ENCODE results near the gene DDX11.
A peak's percentile ranks its signal among the peaks of the same experiment; 100 is the strongest.
"Not testable (repeated sequence)": the region's sequence is repeated elsewhere in the genome, so short reads cannot be mapped to it uniquely, and the experiment has no call there.

Gene DDX11

DNA sequence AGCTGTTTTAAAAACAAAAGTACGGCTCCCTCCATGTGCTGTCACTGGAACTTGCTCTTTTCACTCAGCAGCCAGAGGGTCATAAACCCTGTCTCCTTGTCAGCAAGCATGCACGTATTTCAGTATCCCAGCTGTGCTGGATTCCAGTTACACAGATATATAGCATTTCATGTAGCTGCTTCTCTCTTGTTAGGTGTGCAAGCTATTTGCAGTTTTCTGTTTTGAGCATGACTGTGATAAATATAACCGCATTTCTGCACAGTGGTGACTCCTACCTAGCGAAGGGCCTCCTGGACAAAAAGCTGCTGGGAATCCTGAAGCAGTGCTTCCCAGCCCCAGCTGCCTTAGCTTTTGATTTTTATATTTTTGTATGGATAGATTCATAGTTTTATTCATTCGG is 24.7 kb downstream of the DDX11 start:
- DNase-seq (ENCODE audit: low read depth in 4 of 4, low spot score in 1 of 4): not testable (repeated sequence)

DNA sequence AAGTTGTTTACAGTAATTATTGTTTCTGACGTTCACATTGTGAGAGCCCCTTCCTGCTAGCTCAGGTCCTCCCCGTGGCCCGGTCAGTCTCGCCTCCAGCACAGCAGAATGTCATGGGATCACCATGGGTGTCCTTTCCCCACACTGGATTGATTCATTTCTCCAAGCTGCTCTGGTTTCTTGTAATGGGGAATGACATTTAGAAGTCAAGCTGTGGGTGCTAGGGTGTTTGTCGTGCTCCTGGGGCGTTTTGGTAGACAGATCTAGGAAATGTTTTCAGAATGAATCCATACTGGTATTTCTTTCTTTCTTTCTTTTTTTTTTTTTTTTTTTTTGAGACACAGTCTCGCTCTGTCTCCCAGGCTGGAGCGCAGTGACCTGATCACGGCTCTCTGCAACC is 25.1 kb downstream of the DDX11 start:
- not testable (repeated sequence) for DNase-seq (ENCODE audit: low read depth in 4 of 4, low spot score in 1 of 4)

DNA sequence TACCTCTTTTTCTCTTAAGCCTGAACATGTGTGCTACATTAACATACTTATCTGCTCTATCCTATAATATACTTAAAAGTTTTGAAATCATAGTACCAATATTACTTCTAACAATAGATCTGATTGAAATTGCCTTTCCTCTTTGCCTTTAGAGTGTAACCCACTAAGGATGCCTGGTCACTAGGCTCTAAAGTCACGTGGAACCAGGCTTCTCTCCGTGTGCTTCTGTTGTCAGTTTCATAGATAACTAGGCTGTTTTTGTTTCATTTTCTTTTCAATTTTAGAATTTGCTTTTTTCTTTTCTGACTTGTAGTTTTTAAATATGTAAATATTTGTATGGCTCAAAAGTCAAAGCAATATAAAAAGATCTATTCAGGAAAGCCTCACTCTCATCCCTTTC is 25.8 kb downstream of the DDX11 start:
- DNase-seq (ENCODE audit: low read depth in 4 of 4, low spot score in 1 of 4): not testable (repeated sequence)

DNA sequence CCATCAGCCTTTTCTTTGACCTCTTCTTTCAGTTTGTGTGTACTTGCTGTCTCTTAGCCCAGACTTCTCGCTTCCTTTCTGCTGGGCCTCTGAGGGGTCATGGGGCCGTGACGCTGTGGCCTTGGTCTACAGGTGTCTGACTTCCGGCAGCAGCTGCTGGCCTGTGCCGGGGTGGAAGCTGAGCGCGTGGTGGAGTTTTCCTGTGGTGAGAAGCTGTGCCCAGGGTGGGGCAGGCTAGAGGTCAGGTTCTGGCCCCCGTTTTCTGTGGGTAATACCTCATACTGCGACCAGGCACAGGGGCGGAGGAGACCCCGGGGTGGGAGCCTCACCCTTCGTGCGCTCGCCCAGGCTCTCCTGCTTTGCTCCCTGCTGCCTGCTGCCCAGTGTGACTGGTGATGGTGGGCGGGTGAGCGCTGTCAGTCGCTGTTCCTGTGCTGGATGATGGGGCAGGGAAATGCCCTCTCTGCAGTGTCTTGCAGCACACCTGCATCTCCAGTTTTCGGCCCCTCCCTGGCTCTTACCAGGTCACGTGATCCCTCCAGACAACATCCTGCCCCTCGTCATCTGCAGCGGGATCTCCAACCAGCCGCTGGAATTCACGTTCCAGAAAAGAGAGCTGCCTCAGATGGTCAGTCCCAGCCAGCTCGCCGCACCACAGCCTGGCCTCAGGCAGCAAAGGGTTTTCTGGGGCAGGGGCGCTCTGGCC is 27.0 kb downstream of the DDX11 start:
- DNase-seq (ENCODE audit: low read depth in 4 of 4, low spot score in 1 of 4): not testable (repeated sequence)

DNA sequence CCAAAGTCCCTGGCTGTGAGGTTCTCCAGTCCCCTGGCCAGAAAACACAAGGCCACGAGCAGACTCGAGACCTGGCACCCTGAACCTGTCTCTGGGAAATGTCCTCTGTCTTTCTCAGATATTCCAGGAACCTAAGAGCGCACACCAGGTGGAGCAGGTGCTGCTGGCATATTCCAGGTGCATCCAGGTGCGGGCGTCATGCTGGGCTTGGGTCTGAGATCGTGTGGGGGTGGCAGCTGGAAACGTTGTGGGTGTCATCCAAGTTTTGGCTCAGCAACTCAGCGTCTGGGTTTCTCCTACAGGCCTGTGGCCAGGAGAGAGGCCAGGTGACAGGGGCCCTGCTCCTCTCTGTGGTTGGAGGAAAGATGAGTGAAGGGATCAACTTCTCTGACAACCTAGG is 28.5 kb downstream of the DDX11 start:
- not testable (repeated sequence) for DNase-seq (ENCODE audit: low read depth in 4 of 4, low spot score in 1 of 4)

DNA sequence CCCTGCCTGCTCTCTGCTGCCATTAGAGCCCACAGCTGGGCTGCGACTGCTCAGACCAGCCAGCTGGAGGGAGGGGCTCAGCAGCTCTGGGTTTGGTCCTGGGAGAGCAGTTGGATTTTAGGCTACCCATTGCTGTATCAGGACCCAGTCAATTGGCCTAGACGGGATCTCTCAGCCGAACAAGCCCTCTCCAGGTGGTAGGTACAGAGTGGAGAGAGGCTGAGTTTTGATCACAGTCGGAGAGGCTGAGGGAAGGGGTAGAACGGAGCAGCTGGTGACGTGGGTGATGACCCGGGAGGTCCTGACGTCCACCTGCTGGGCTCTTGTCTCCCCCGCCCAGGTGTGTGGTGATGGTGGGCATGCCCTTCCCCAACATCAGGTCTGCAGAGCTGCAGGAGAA is 28.9 kb downstream of the DDX11 start:
- DNase-seq (ENCODE audit: low read depth in 4 of 4, low spot score in 1 of 4): not testable (repeated sequence)

DNA sequence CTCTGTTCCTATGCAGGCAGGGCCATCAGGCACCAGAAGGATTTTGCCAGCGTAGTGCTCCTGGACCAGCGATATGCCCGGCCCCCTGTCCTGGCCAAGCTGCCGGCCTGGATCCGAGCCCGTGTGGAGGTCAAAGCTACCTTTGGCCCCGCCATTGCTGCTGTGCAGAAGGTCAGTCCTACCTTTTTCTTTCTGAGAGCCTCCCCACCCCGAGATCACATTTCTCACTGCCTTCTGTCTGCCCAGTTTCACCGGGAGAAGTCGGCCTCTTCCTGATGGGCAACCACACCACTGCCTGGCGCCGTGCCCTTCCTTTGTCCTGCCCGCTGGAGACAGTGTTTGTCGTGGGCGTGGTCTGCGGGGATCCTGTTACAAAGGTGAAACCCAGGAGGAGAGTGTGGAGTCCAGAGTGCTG is 29.9 kb downstream of the DDX11 start:
- not testable (repeated sequence) for DNase-seq (ENCODE audit: low read depth in 4 of 4, low spot score in 1 of 4)

DNA sequence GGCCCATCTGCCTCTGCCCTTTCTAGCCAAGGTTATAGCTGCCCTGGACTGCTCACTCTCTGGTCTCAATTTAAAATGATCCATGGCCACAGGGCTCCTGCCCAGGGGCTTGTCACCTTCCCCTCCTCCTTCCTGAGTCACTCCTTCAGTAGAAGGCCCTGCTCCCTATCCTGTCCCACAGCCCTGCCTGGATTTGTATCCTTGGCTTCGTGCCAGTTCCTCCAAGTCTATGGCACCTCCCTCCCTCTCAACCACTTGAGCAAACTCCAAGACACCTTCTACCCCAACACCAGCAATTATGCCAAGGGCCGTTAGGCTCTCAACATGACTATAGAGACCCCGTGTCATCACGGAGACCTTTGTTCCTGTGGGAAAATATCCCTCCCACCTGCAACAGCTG is 30.6 kb downstream of the DDX11 start:
- DNase-seq (ENCODE audit: low read depth in 4 of 4, low spot score in 1 of 4): not testable (repeated sequence)

DNA sequence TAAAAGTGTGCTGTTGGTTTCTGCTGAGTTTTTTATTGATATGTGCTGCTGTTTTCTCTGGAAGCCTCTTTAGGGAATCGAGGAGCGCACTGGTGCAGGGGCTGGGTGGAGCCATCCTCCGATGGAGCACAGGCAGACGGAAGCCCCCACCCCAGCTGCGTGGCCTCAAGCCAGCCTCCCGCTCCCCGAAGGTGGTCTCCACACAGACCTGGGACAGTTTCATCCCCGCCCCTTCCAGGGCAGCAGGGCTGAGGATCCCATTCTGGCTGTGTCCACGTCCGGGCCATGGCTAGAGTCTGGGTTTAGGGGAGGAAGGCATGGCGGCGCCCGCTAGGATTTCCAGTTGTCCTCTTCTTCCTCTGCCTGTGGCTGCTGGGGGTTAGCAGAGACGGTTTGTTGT is 31.1 kb downstream of the DDX11 start:
- not testable (repeated sequence) for DNase-seq (ENCODE audit: low read depth in 4 of 4, low spot score in 1 of 4)

DNA sequence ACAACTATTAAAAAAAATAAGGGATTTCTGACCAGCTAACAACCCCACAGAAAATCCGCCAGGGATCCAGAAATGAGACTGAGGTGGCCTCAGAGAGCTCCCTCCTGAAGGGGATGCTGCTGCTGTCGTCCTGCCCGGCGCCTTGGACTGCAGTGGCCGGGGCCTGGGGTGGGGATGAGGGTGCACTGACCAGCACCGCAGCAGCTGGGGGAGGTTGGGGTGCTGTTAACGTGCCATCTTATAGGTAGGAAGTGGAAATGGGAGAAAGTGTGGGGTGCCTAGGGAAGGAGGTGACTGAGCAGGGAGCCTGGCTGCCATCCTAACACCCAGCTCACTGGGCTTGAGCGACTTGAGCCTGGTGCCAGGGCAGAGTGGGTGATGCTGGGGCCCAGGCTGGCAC is 32.0 kb downstream of the DDX11 start:
- no peak for DNase-seq (ENCODE audit: low read depth in 4 of 4, low spot score in 1 of 4)

DNA sequence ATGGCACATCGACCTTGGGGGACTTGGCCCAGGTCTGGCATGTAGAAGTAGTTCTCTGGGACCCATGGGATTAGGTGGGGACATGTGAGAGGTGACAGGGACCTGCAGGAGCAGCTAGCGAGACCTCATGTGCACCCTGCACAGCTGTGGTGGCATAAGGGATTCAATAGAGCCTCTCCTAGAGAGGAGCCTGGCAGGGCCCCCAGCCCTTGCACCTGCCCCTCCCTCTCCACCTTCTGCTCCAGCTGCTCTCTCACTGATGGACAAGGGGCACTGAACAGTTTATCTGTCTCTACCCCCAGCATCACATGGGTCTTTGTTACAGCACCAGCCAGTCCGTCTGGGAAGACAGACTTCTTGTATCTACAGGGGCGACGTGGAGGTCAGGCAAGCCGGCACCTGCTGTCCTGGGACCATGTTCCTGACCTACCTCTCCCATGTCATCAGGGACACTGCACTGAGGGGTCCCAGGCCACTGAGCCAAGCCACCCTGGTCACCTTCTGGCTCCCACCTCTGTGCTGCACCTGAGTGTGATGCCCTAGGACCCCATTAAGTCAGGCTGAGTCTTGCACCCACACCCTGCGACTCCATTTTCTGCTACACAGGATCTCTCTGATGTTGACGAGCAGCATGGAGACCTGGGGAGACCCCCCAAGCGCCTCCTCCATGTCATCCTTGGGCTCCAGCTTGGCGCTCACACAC is 32.6 kb downstream of the DDX11 start:
- no peak for DNase-seq (ENCODE audit: low read depth in 4 of 4, low spot score in 1 of 4)

DNA sequence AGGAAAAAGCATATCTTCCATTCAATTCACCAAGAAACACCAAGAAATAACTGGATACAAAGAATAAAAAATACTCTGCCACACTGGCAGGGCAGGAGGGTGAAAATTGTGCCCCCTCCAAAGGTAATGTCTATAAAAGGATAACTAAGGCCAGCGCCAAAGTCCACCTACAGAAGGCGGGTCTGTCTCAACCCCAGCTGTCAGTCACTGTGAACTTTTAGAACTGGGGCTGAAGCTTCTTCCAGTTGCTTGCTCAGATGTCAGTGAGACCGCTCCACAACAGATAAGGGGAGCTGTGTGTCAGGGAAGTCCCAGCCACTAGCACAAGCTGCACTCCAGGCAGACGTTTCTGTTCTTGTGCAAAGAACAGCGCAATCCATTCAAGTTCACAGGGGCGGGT is 36.1 kb downstream of the DDX11 start:
- DNase-seq (ENCODE audit: low read depth in 4 of 4, low spot score in 1 of 4): not testable (repeated sequence)

DNA sequence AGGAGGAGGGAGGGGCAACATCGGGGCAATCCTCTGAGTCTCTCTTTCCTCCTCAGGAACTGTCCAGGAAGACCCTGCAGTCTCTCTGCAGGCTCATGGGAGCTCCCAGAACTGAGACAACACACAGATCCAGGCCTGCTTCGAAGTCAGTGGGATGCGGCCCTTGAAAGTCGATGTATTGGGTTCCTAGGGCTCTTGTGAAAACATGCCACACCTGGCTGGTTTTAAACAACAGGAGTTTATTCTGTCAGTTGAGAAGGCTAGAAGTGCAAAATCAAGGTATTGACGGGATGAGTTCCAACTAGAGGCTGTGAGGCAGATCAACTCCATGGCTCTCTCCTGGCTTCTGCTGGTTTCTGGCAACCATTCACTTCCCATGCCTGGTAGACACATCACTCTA is 36.6 kb downstream of the DDX11 start:
- DNase-seq (ENCODE audit: low read depth in 4 of 4, low spot score in 1 of 4): not testable (repeated sequence)

DNA sequence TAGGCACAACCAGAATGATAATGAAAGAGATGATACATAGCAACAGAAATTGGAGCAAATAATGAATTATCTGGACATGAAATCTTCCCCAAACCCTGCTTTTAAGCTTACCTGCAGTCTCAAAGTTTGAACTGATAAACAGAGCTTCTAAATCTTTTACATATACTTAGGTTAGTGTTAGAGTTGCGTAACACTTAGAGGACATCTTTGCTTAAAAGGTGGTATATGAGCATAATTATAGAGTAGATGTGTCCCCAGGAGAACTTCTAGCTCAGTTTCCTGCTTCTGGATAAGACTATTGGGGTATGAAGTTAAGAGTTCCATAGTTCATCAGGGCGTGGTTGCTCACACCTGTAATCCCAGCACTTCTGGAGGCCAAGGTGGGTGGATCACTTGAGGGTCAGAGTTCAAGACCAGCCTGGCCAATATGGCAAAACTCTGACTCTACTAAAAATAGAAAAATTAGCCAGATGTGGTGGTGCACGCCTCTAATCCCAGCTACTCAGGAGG is 41.5 kb downstream of the DDX11 start:
- not testable (repeated sequence) for DNase-seq (ENCODE audit: low read depth in 4 of 4, low spot score in 1 of 4)

DNA sequence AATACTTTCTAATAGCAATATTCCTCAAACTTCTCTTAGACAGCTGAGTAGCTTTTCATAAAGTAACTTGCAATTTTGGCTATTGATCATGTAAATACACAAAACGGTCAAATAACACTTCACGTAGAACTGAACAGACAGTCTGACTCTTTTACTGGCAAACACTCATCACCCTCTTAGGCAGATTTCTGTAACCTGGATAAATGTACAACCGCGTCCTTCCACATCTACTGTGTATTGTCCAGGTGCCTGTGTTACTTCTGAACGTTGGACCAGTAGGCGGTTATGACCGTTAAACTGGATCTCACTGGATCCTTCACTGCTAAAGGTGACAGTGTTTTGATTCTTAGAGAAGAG is 43.2 kb downstream of the DDX11 start:
- not testable (repeated sequence) for DNase-seq (ENCODE audit: low read depth in 4 of 4, low spot score in 1 of 4)

DNA sequence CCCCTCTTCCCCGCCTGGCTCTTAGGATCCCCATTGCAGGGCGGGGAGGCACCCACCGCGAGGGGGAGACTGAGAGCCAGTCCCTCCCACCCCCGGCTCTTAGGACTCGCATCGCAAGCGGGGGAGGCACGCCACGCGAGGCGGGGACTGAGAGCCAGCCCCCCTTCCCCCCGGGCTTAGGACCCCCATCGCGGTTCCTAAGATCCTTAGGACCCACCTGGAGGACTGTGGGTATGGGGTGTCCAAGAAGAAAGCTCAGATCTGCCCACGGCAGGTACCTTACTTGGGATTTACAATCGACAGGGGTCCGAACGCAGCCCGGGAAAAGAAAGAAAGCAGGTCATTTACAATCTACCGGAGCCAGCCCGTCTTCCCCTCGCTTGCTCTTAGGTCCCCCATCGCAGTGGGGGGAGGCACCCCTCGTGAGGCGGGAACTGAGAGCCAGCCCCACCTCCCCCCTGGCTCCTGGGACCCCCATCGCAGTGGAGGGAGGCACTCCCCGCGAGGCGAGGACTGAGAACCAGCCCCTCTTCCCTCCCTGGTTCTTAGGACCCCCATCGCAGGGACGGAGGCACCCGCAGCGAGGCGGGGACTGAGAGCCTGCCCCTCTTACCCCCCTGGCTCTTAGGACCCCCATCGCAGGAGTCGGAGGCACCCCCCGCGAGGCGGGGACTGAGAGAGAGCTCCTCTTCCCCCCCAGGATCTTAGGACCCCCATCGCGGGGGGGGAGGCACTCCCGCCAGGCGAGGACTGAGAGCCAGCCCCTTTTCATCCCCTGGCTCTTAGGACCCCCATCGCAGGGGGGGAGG is 43.7 kb downstream of the DDX11 start:
- peak; percentile 37 to 42 (median 40) for DNase-seq (ENCODE audit: low read depth in 4 of 4, low spot score in 1 of 4)

DNA sequence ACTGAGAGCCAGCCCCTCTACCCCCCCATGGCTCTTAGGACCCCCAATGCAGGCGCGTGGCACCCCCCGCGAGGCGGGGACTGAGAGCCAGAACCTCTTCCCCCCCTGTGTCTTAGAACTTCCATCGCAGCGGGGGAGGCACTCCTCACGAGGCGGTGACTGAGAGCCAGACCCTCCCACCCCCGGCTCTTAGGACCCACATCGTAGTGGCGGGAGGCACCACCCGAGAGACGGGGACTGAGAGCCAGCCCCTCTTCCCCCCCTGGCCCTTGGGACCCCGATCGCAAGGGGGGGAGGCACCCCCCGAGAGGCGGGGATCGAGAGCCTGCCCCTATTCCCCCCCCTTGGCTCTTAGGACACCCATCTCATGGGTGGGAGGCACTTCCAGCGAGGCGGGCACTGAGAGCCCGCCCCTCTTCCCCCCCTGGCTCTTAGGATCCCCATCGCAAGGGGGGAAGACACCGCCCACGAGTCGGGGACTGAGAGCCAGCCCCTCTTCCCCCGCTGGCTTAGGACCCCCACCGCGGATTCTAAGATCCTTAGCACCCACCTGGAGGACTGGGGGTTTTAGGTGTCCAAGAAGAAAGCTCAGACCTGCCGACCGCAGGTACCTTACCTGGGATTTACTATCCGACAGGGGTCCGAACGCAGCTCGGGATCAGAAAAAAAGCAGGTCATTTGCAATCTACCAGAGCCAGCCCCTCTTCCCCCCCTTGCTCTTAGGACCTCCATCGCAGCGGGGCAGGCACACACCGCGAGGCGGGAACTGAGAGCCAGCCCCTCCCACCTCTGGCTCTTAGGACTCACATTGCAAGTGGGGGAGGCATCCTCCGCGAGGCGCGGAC is 44.9 kb downstream of the DDX11 start:
- DNase-seq (ENCODE audit: low read depth in 4 of 4, low spot score in 1 of 4): peak in 2 of 4 experiments; percentile 21 to 23

DNA sequence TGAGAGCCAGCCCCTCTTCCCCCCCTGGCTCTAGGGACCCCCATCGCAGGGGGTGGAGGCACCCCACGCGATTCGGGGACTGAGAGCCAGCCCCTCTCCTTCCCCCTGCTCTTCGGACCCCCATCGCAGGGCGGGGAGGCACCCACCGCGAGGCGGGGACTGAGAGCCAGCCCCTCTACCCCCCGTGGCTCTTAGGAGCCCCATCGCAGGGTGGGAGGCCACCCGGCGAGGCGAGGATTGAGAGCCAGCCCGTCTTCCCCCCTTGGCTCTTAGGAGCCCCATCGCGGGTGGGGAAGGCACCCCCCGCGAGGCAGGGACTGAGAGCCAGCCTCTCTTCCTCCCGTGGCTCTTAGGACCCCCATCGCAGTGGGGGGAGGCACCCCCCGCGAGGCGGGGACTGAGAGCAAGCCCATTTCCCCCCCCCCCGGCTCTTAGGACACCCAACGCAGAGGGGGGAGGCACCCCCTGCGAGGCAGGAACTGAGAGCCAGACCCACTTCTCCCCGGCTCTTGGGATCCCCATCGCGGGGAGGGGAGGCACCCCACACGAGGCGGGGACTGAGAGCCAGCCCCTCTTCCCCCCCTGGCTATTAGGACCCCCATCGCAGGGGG is 45.6 kb downstream of the DDX11 start:
- DNase-seq (ENCODE audit: low read depth in 4 of 4, low spot score in 1 of 4): no peak

DNA sequence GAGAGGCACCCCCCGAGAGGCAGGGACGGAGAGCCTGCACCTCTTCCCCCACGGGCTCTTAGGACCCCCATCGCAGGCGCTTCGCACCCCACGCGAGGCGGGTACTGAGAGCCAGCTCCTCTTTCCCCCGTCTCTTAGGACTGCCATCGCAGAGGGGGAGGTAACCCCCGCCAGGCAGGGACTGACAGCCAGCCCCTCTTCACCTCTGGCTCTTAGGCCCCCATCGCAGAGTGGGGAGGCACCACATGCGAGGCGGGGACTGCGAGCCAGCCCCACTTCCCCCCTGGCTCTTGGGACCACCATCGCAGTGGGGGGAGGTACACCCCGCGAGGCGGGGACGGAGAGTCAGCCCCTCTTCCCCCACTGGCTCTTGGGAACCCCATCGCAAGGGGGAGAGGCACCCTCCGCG is 46.1 kb downstream of the DDX11 start:
- DNase-seq (ENCODE audit: low read depth in 4 of 4, low spot score in 1 of 4): no peak

DNA sequence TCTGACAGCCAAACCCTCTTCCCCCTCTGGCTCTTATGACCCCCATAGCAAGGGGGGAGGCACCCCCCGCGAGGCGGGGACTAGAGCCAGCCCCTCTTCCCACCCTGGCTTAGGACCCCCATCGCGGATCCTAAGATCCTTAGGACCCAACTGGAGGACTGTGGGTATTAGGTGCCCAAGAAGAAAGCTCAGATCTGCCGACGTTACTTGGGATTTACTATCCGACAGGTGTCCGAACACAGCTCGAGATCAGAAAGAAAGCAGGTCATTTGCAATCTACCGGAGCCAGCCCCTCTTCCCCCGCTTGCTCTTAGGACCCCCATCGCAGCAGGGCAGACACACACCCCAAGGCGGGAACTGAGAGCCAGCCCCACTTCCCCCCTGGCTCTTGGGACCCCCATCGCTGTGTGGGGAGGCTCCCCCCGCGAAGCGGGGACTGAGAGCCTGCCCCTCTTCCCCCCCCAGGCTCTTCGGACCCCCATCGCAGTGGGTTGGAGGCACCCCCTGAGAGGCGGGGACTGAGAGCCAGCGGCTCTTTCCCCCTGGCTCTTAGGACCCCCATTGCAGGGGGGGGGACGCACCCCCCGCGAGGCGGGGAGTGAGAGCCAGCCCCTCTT is 46.8 kb downstream of the DDX11 start:
- DNase-seq (ENCODE audit: low read depth in 4 of 4, low spot score in 1 of 4): no peak

All from stimulated activated CD4-positive, alpha-beta T cell treated with anti-CD3 and anti-CD28 coated beads, Interleukin-1b, Interleukin-23, amount 100 ng/mL, for 24 hours (primary cell).